Endodermal cell (in vitro differentiated cells): ENCODE measurements around the gene AWAT1. TPM values are rescaled to one million over a fixed set of nuclear protein-coding genes. Genes with fewer than 3 reads are reported as not detected.

Source experiments
- DNase-seq: peaks from one replicate; pipeline ENCODE4 v3.0.0-alpha.2; 2017
- H3K27ac ChIP-seq: 2 replicates; pipeline ENCODE4 v1.5.1; 2013; ENCODE audit warnings: mild to moderate bottlenecking, low read depth, low read length, moderate library complexity
- H3K27me3 ChIP-seq: 2 replicates; pipeline ENCODE4 v1.6.1; 2013; ENCODE audit warnings: mild to moderate bottlenecking, low read length, moderate library complexity; ENCODE audit not compliant: insufficient read depth, control insufficient read depth, poor library complexity, severe bottlenecking
- H3K36me3 ChIP-seq: 2 replicates; pipeline ENCODE4 v1.7.0; 2013; ENCODE audit warnings: mild to moderate bottlenecking, low read length, moderate library complexity; ENCODE audit not compliant: control insufficient read depth, insufficient read depth
- H3K4me1 ChIP-seq: one replicate; pipeline ENCODE4 v1.7.0; 2013; ENCODE audit warnings: low read length; ENCODE audit not compliant: control insufficient read depth, insufficient read depth
- H3K4me3 ChIP-seq: 2 replicates; pipeline ENCODE4 v1.5.1; 2013; ENCODE audit warnings: mild to moderate bottlenecking, low read length, moderate library complexity
- H3K9ac ChIP-seq: 2 replicates; pipeline ENCODE4 v1.6.1; 2013; ENCODE audit warnings: mild to moderate bottlenecking, low read length, moderate library complexity; ENCODE audit not compliant: poor library complexity, severe bottlenecking; ENCODE audit errors: extremely low read depth
- H3K9me3 ChIP-seq: 2 replicates; pipeline ENCODE4 v1.6.1; 2013; ENCODE audit warnings: mild to moderate bottlenecking, low read length, moderate library complexity; ENCODE audit not compliant: control insufficient read depth
- H3K27ac Mint-ChIP-seq: 2 replicates; pipeline ENCODE4 v1.8.0; 2020; ENCODE audit warnings: mixed read lengths
- H3K27me3 Mint-ChIP-seq: 2 replicates; pipeline ENCODE4 v1.8.0; 2021; ENCODE audit warnings: mild to moderate bottlenecking, mixed read lengths; ENCODE audit not compliant: insufficient read depth
- H3K36me3 Mint-ChIP-seq: 2 replicates; pipeline ENCODE4 v1.8.0; 2020; ENCODE audit warnings: low read depth, mixed read lengths
- H3K4me1 Mint-ChIP-seq: 2 replicates; pipeline ENCODE4 v1.8.0; 2020; ENCODE audit warnings: mixed read lengths
- H3K4me3 Mint-ChIP-seq: 2 replicates; pipeline ENCODE4 v1.8.0; 2020; ENCODE audit warnings: mild to moderate bottlenecking, moderate library complexity, mixed read lengths
- H3K9me3 Mint-ChIP-seq: 2 replicates; pipeline ENCODE4 v1.8.0; 2020; ENCODE audit warnings: mild to moderate bottlenecking, mixed read lengths
- WGBS, 2 experiments: methylation state at CpG; one replicate each; pipeline versions ENCODE4 v1.1.5 to v1.1.7; 2013; ENCODE audit warnings: missing lambda C conversion rate in 2 of 2, mixed read lengths in 1 of 2; ENCODE audit not compliant: insufficient coverage in 1 of 2, insufficient read length in 1 of 2; 5-methylcytosine and 5-hydroxymethylcytosine counted together
- total RNA-seq, 2 donors: library from RNA; stranded (reverse); fragmentation: NEBNext Ultra II Directional in 1 of 2; extraction: Animal tissue kit (Norgen Biotek cat#: 25700) in 1 of 2; gene quantifications; 2 replicates in 1 of 2; 3 replicates in 1 of 2; pipeline ENCODE4 v1.2.1, GENCODE V29; 2021
- TF ChIP-seq, protein P1 (sequence below): fragments of 200-600 bp; sonication (generic); conservative IDR thresholded peaks from 2 replicates; pipeline ENCODE4 v1.5.0; 2021; ENCODE audit warnings: antibody characterized with exemption, mild to moderate bottlenecking

AWAT1 gene
- total RNA-seq, 2 donors from 2014 or later, result not detected

DNA sequence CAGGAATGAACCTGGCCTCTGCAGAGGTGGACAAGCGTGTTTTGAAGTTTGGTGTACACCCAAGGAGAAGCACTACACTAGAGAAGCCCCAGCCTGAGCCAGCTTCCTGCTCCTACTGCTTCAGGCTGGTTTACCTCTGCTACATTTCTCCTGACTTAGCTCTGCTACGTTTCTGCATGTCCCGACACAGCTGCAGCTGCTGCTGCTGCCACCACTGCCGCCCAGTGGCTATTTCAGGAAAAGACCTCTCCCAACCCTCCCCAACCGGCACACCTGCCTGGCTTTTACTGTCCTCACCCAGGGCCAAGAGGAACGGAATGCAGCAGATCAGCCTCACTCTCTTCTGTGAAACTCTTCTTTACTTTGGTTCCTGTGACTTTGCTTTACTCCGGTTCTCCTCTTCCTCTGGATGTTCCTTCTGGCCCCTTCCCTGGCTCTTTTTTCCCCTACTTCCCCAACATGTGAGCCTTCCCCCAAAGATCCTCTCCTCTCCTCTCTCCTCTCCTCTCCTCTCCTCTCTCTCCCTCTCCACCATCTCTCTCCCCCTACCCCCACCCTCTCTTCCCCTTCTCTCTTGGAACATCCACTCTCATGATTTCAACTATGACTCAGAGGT lies 28.6 kb downstream of the AWAT1 start:
- Histone ChIP-seq H3K4me3 (no peak overlapping the region), H3K27ac (no peak overlapping the region), H3K36me3 (no peaks in the 10 kb centered on the region), H3K9ac (no peak overlapping the region), H3K27me3 (no peaks in the 10 kb centered on the region), H3K4me1 (no peaks in the 10 kb centered on the region), H3K9me3 (no peaks in the 10 kb centered on the region)
- peaks cover 7% of the 10 kb centered on the region for H3K4me1 Mint-ChIP-seq
- H3K27me3 Mint-ChIP-seq, result peaks cover 6% of the 10 kb centered on the region
- TF ChIP-seq, protein P1, sequence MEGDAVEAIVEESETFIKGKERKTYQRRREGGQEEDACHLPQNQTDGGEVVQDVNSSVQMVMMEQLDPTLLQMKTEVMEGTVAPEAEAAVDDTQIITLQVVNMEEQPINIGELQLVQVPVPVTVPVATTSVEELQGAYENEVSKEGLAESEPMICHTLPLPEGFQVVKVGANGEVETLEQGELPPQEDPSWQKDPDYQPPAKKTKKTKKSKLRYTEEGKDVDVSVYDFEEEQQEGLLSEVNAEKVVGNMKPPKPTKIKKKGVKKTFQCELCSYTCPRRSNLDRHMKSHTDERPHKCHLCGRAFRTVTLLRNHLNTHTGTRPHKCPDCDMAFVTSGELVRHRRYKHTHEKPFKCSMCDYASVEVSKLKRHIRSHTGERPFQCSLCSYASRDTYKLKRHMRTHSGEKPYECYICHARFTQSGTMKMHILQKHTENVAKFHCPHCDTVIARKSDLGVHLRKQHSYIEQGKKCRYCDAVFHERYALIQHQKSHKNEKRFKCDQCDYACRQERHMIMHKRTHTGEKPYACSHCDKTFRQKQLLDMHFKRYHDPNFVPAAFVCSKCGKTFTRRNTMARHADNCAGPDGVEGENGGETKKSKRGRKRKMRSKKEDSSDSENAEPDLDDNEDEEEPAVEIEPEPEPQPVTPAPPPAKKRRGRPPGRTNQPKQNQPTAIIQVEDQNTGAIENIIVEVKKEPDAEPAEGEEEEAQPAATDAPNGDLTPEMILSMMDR, result peak; percentile 78
- H3K27ac Mint-ChIP-seq, result no peak overlapping the region
- H3K36me3 Mint-ChIP-seq, result no peaks in the 10 kb centered on the region
- H3K9me3 Mint-ChIP-seq, result peaks cover 56% of the 10 kb centered on the region
- DNase-seq, result peak; percentile 90
- WGBS, 2 experiments, result 8 to 10% methylated on average over 6 to 7 of the region's 7 CpGs
- H3K4me3 Mint-ChIP-seq, result no peak overlapping the region

DNA sequence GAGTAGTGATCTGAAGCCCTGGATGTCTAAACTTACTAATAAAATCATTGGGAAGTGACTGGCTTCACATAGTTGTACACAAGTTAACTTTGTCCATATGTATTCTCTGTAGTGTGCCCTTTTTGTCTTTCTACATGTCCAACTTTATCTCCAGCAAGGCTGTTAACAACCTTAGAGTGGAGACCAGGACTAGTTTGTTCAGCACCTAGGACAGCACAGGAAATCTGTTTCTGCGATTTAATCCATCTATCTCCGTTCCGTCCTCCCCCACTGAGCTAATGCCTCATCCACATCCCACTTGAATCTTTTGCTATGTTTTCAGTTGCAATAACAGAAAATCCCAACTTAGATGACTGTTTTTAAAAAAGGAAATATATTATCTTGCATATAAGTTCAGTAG lies 30.3 kb downstream of the AWAT1 start:
- H3K4me1 ChIP-seq, result no peaks in the 10 kb centered on the region
- no peaks in the 10 kb centered on the region for H3K27me3 ChIP-seq
- H3K4me3 ChIP-seq, result no peak overlapping the region
- H3K9me3 Mint-ChIP-seq, result peaks cover 55% of the 10 kb centered on the region
- H3K27ac Mint-ChIP-seq, result no peak overlapping the region
- no peaks in the 10 kb centered on the region for H3K36me3 Mint-ChIP-seq
- peaks cover 16% of the 10 kb centered on the region for H3K27me3 Mint-ChIP-seq
- H3K4me3 Mint-ChIP-seq, result no peak overlapping the region
- H3K9me3 ChIP-seq, result no peaks in the 10 kb centered on the region
- no peaks in the 10 kb centered on the region for H3K36me3 ChIP-seq
- H3K4me1 Mint-ChIP-seq, result peaks cover 14% of the 10 kb centered on the region
- no peak for DNase-seq
- TF ChIP-seq, protein P1, result no peak
- WGBS, 2 experiments, result 65% methylated on average over 3 of the region's 3 CpGs; no CpG with 5 or more reads in 1 of the 2 experiments
- no peak overlapping the region for H3K9ac ChIP-seq
- no peak overlapping the region for H3K27ac ChIP-seq

DNA sequence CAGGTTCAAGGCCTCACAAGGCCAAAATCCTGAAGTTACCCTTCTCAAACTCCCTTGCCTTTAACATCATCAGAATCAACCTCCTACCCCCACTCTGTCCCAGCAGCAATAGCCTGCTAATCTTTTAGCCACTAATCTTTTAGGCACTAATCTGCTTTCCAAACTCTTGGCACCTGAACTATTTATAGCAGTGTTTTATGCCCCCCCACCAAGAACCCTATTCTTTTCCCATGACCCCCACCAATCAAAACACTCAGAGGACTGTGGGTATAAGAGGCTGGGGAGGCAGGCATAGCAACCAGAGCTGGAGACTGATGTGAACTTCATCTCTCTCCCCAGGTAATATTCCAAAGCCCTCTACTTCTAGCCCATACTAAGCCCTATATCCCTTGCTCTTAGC lies 33.6 kb downstream of the AWAT1 start, which contains the start of gene ARR3:
Gene ARR3, plus strand, starts transcription at position 301 of the 400 bp plus-strand sequence. CDS start 1,052 bp downstream, outside the sequence.
- Histone ChIP-seq H3K9me3 (no peaks in the 10 kb centered on the region), H3K27ac (no peak within 1 kb of the TSS), H3K4me3 (no peak within 1 kb of the TSS), H3K4me1 (no peaks in the 10 kb centered on the region), H3K27me3 (no peaks in the 10 kb centered on the region), H3K36me3 (no peaks in the 10 kb centered on the region), H3K9ac (no peak within 1 kb of the TSS)
- DNase-seq, result no peak
- Mint-ChIP-seq H3K9me3 (peaks cover 61% of the 10 kb centered on the region), H3K27ac (no peak within 1 kb of the TSS), H3K27me3 (peaks cover 16% of the 10 kb centered on the region), H3K4me1 (peaks cover 11% of the 10 kb centered on the region), H3K36me3 (no peaks in the 10 kb centered on the region), H3K4me3 (no peak within 1 kb of the TSS)
- TF ChIP-seq, protein P1, result no peak
